OCI-M2 (cell line): ENCODE data around the gene TRMT44.

Source experiments
- DNase-seq: peaks from one replicate; lab custom pipeline; 2025; ENCODE audit not compliant: unreplicated experiment; lab: John Stamatoyannopoulos, UW

The TRMT44 gene

DNA sequence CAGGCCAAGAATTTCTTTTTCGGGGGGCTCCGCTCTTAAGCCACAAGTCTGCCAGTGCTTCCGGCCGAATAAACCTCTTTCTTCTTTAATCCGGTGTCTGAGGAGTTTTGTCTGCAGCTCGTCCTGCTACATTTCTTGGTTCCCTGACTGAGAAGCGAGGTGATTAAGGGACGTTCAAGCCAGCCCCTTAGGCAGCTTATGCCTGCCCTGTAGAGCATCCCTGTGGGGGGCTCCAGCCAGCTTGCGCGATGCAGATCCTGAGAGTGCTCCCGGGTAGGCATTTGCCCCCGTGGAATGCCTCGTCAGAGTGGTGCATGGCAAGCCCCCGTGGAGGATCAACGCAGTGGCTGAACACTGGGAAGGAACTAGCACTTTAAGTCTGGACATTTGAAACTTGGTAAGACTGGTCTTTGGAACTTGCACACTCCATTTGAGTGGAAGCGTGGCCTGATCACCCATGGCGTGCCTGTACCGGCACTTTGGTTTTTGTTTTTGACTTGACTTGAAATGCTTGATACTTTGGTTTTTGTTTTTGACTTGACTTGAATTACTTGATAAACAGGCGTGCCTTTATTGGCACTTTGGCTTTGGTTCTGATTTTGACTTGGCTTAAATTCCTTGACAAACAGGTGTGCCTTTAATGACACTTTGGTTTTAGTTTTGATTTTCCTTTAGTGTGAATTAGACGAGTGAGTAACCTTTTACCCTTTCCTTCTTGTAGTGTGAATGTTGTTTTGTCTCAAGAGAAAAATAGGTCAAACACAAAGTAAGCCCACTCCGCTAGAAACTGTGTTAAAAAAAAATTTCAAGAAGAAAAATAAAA lies 6.1 kb upstream of the TRMT44 start:
- no peak for DNase-seq

DNA sequence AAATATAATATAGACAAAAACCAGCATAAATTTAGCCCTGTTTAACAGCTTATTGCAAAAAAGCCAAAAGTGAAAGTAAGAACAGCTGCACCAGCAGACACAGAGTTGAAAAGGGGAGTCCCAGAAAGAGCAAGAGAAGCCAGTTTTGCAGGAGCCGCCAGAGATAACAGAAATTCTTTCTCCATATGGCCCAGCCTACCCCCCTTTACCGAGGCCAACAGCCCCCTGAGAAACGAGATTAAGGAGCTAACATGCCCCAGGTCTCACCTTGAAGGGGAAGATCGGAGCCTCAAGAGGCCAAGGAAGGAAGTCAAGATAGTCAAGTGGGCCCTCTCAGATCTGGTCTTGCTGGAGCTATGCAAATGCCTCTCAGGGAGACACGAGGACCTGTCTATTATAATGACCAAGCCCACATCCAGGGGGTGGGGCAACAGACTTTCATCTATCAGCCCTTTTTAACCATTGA lies 4.9 kb upstream of the TRMT44 start:
- no peak for DNase-seq

DNA sequence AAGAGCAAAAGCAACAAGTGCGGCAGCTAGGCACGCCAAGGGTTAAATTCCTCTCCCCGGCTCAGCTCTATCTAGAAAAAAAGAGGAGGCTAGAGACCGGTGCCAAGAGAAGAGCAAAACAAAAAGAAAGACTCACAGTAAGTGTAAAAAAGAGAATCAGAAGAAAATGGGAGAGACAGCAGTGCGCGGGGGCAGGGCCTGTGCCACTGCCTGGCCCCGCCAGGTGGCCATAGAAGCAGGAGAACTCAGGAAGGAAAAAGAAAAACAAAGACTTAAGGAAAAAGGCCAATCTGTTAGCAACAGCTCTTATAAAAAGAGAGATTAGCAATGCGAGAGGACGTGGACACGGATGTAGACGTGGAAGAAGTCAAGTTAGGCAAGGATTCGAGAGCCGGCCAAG lies 3.3 kb upstream of the TRMT44 start:
- no peak for DNase-seq

GRCh38 chr4:8438743-8439142 lies 1.8 kb upstream of the TRMT44 start:
- no peak for DNase-seq

DNA sequence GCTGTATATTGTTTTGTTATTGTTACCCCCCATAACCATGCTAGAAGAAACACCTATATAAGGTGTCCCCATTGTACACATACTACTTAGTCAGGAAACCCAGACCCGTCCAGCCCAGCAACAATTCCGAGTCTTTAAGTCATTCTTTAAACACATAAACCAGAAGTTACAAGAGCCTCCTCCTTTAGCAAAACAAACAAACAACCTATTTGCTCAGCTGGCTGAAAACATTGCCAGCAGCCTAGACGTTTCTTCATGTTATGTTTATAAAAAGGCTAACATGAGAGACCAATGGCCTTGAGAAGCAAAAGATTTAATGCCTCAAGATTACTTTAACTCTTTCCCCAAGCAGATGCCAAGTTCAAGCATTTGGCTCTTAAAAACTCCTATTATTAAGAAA lies 1.4 kb upstream of the TRMT44 start:
- DNase-seq = no peak

DNA sequence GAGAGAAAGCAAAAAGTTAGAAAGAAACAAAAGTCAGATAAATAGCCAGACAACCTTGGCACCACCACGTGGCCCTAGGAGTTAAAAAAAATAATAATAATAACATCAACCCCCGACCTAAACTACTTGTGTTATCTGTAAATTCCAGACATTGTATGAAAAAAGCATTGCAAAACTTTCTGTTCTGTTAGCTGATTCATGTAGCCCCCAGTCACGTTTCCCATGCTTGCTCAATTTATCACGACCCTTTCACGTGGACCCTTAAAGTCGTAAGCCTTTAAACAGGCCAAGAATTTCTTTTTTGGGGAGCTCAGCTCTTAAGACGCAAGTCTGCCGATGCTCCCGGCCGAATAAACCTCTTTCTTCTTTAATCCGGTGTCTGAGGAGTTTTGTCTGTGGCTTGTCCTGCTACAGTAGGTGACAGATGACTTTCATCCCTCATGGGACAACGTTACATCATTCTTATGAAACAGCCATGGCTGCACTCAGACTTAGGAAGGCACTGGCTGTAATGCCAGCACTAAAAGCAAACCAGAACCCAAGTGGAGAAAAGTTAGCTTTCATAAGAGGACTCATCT lies 574 bp upstream of the TRMT44 start:
- DNase-seq = no peak

DNA sequence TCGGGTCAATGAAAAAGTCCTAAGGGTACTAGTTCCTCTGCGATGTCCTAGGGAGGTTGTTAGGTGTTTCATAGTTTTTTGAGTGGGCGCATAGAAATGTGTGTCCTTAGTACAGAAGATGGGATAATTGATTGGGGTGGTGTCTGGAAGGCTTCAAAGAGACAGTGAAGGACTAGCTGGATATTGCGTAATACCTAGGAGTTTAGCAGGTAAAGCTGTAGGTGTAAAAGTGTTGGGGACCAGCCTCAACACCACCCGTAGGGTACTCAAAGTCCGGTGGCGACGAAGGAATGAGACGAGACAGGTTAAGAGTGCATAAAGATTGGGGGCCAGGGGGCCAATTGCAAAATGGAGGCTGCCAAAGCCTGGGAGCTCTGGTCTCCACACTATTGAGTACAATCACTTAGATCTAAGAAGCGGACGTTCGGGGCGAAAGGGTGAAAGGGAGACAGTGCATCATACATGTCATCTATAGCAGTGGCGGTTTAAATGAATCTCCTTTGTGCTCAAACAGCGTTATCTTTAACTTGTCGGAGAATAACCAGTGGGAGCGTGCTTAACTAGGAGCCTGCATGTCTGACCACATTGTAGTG lies 1.0 kb downstream of the TRMT44 start:
- no peak for DNase-seq

GRCh38 chr4:8442596-8443358 lies 2.2 kb downstream of the TRMT44 start:
- no peak for DNase-seq

DNA sequence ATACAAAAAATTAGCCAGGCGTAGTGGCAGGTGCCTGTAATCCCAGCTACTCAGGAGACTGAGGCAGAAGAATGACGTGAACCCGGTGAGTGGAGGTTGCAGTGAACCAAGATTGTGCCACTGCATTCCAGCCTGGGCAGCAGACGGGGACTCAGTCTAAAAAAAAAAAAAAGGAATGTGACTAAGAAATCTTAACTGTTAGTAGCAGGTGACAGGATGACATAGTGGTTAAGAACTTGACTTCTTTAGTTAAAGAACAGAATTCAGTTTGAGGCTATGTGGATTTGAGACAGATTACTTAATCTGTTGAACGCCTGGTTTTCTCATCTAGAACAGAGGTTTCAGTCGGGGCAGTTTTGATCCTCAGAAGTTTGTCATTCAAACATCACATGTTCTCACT lies 3.2 kb downstream of the TRMT44 start:
- no peak for DNase-seq

DNA sequence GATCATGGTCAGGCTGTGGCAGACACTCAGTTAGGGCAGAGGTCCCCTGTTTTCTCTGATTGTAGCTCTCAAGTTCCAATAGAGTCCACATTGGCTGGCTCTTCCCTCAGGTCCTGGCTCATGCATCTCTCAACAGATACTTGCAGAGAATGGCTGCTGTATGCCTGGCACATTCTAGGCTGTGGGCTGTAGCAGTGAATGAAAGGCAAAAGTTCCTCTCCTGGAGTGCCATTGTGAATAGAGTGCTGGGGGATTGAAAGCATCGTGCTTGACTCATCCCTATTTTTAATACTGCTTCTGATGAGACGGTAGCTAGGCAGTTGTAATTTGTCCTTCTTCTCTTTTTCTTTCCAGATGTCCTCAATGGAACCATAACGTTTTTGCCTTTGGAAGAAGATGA lies 5.5 kb downstream of the TRMT44 start:
- DNase-seq = no peak

GRCh38 chr4:8451440-8452182 lies 11.0 kb downstream of the TRMT44 start:
- no peak for DNase-seq

DNA sequence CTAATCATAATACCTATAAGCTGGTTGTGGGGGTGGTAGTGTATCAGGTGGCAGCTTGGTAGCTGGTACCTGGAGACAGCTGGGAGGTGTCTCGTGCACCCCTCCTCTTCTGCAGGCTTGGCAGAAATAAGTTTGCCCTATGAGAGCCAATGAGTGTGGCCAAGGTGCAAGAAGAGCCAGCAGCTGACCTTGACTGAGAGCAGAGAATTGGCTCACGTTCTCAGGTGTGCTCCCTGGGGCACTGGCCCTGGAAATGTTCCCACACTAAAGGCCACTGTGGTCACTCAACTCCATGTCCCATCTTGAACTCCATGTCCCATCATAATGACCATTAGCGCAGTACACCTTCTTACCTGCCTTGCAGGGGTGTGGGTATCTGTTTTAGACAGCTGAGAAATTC lies 13.4 kb downstream of the TRMT44 start:
- DNase-seq = no peak

- no peak for DNase-seq
These were observed 17.2 kb downstream of the TRMT44 start for GRCh38 chr4:8457646-8458252.

GRCh38 chr4:8459867-8460445 lies 19.4 kb downstream of the TRMT44 start:
- DNase-seq = no peak

DNA sequence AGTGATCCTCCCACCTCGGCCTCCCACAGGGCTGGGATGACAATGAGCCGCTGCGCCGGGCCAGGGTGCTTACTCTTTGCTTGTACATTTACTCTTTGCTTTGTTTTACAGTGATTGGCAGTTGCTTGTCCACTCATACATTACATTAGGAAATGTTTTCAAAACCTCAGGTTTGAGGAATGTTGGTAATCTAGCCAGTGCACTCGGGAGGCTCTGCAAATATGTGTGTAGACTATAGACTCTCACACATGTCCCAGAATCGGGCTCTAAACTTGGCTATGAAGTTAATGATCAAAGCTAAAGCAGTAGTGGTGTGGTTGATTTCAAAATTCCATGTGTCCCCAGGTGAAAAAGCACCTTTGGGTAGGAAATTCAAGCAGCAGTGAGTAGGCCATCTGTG lies 20.5 kb downstream of the TRMT44 start:
- no peak for DNase-seq

- no peak for DNase-seq
These were observed 21.0 kb downstream of the TRMT44 start for GRCh38 chr4:8461616-8462015.

GRCh38 chr4:8463811-8464210 lies 23.2 kb downstream of the TRMT44 start:
- DNase-seq = no peak

DNA sequence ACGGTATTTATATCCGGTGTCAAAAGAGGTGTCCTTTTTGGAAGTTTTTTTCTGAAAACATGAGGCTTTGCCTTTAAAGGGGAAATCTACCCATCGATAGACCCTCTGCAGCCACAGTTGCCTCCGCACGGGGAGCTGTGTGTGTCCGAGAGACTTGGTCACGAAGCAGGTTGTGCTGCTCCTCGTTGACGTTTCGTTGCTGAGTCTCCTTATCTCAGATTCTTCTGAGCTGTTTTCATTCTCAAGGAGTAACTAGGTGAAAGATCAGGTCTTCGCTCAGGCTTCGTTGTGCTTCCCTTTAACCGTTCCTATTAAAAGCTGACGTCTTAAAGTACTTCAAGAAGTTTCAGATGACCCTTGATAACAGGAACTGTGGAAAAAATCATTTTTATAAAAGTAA lies 23.8 kb downstream of the TRMT44 start:
- DNase-seq = no peak

DNA sequence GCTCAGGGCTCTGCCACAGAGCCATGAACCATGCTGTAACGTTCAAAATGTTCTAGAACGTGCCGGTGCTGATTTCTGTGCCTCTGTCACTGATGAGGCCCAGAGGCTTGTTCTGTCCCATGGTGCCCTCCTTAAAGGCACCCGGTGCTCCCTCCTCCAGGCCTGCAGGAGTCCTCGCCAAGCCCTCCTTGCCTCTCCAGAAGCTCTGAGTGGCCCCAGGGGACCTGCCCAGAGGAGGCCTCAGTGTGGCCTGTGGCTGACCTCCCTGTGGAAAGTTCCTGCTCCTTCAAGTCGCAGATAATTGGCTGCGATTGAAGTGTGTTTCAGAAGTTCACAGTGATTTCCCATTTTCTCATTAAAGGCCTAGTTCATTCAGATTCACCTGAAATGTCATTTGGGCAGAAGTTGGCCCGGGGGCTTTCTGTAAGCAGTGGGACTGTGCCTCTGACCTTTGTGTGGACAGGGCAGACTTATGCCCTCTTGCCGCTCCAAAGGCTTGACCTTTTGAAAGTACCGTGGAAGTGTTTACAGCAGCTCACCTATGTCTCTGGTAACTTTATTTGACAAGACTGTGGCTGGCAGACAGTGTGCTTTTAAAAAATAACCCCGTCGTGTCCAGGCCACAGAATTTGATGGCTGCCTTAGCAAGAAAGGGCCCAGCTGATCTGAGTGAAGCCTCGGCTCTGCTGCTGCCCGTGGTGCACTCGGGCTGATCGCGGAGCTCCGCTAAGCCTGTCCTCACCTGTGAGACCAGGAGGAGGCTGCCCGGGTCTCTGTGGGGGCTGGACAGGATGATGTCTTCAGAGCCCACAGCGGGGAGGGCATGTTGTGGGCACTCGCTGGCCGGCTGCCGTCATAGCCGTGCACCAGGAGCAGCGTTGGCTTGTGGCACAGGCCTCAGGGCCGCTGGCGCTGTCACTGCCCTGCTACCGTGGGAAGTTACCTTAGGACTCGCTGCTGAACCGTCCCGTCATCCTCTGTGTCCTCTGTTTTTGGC lies 25.3 kb downstream of the TRMT44 start:
- no peak for DNase-seq
